Activated CD4-positive, alpha-beta T cell treated with anti-CD3 and anti-CD28 coated beads for 4 hours (primary cell): ENCODE data around the gene CPM.
"Not testable (repeated sequence)": the region's sequence is repeated elsewhere in the genome, so short reads cannot be mapped to it uniquely, and the experiment has no call there.

Experiments used
- DNase-seq, 2 donors: peaks; one replicate each; pipeline ENCODE4 v3.0.0-alpha.2; 2020

The CPM gene

GRCh38 chr12:68844788-68845695 lies 87.9 kb downstream of the CPM start:
- DNase-seq = no peak

- no peak for DNase-seq
These were observed 88.6 kb downstream of the CPM start for GRCh38 chr12:68844318-68844745.

- DNase-seq = no peak
These were observed 90.0 kb downstream of the CPM start for GRCh38 chr12:68842784-68843567.

DNA sequence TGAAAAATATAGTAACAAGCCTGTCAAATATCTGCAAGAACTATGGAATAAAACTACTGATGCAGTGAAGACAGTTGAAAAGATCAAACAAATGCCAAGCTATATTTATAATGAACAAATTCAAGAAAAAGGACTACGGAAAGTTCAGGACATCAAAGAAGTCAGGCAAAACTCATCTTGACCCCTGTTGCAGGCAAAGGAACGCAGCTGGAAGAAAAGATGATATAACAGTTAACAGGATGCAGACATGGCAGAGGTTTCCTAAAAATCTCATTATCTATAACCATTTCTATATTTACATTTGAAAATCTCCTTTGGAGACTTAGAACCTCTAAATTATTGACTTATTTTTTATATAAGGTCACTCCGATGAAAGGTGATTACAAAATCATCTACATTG lies 90.8 kb downstream of the CPM start:
- no peak for DNase-seq

- no peak for DNase-seq
These were observed 91.3 kb downstream of the CPM start for GRCh38 chr12:68841717-68842116.

DNA sequence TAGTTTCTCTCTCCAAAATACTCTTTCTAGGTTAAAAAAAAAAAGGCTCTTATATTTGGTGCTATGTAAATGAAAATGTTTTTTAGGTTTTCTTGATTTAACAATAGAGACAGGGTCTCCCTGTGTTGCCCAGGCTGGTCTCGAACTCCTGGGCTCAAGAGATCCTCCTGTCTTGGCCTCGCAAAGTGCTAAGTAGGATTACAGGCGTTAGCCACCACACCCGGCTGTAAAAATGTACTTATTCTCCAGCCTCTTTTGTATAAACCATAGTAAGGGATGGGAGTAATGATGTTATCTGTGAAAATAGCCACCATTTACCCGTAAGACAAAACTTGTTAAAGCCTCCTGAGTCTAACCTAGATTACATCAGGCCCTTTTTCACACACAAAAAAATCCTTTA lies 91.8 kb downstream of the CPM start:
- not testable (repeated sequence) for DNase-seq

DNA sequence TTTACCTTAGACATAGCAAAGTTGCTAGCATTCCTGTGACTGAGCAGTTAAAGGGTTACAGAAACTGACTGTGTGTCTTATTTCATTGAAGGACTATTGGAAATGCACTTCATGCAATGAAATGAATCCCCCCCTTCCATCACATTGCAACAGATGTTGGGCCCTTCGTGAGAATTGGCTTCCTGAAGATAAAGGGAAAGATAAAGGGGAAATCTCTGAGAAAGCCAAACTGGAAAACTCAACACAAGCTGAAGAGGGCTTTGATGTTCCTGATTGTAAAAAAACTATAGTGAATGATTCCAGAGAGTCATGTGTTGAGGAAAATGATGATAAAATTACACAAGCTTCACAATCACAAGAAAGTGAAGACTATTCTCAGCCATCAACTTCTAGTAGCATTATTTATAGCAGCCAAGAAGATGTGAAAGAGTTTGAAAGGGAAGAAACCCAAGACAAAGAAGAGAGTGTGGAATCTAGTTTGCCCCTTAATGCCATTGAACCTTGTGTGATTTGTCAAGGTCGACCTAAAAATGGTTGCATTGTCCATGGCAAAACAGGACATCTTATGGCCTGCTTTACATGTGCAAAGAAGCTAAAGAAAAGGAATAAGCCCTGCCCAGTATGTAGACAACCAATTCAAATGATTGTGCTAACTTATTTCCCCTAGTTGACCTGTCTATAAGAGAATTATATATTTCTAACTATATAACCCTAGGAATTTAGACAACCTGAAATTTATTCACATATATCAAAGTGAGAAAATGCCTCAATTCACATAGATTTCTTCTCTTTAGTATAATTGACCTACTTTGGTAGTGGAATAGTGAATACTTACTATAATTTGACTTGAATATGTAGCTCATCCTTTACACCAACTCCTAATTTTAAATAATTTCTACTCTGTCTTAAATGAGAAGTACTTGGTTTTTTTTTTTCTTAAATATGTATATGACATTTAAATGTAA lies 93.5 kb downstream of the CPM start:
- no peak for DNase-seq

GRCh38 chr12:68838046-68838886 lies 94.7 kb downstream of the CPM start:
- no peak for DNase-seq

DNA sequence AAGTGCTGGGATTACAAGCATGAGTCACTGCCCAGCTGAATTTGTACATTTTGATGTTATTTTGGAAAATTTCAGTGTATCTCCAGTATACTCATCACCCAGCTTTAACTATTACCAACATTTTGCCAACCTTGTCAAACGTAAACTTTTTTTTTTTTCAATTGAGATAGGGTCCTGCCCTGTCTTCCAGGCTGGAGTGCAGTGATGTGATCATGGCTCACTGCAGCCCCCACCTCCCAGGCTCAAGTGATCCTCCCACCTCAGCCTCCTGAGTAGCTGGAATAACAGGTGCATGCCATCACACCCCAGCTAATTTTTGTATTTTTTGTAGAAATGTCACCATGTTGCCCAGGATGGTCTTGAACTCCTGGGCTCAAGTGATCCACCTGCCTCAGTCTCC lies 95.8 kb downstream of the CPM start:
- DNase-seq = no peak

GRCh38 chr12:68835333-68835908 lies 97.5 kb downstream of the CPM start:
- DNase-seq = no peak

DNA sequence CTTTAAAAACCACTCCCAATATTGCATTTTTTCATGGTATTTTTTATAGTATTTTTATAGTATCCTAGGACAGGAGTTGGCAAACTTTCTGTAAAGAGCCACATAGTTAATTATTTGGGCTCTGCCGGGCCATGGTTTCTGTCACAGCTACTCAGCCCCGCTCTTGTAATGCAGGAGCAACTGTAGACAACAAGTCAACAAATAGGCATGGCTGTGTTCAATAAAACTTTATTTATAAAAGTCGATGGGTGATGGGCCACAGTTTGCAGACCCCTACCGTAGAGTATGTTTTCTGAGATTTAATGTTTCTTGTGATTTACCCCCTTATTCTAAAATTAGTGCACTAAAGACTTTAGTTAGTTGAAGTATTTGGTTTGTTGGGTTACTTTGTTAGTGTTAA lies 99.5 kb downstream of the CPM start:
- no peak for DNase-seq

DNA sequence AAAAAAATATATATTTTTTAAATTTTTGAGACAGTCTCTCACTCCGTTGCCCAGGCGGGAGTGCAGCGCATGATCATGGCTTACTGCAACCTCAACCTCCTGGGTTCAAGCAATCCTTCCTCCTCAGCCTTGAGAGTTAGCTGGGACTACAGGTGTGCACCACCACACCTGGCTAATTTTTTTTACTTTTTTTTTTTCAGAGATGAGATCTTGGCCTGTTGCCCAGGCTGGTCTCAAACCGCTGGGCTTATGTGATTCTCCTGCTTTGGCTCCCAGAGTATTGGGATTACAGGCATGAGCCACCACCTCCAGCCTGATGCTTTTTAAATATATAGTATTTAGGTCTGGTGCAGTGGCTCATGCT lies 100.5 kb downstream of the CPM start:
- no peak for DNase-seq

- DNase-seq = no peak
These were observed 101.0 kb downstream of the CPM start for GRCh38 chr12:68831751-68832503.

- DNase-seq = no peak
These were observed 101.7 kb downstream of the CPM start for GRCh38 chr12:68831272-68831671.

DNA sequence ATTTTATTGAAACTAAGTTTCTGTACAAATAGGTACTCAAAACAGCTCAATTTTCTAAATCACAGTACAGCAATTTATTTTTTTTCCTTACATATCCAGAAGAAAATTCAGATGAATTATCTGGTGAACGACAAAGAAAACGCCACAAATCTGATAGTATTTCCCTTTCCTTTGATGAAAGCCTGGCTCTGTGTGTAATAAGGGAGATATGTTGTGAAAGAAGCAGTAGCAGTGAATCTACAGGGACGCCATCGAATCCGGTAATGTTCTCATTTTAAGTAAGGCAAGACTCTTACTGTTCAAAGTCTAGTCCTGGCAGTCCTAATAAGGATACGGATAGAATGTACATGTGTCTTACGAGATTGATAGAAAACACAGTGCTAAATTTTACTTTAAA lies 104.3 kb downstream of the CPM start:
- no peak for DNase-seq

DNA sequence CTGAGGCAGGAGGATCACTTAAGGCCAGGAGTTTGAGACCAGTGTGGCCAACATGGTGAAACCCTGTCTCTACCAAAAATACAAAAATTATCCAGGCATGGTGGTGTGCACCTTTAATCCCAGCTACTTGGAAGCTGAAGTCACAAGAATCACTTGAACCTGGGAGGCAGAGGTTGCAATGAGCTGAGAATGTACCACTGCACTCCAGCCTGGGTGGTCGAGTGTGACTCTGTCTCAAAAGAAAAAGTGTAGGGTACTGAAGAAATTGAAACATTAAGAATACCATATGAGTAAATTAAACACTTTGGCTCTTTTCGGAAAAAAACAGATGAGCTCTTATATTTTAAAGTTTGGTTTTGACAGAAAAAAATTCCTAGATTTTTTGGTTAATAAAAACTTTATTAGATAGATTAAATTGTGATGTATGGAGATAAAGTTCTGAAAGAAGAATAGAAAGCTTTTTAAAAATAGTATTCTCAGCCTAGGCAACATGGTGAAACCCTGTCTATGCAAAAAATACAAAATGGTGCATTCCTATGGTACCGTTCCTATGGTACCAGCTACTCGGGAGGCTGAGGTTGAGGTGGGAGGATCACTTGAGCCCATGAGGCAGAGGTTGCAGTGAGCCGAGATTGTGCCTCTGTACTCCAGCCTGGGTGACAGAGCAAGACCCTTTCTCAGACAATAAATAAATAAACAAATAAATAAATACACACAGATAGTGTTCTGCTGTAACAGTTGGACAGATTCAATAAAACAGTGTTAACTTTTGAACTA lies 104.9 kb downstream of the CPM start:
- no peak for DNase-seq

- no peak for DNase-seq
These were observed 107.3 kb downstream of the CPM start for GRCh38 chr12:68825569-68826217.

DNA sequence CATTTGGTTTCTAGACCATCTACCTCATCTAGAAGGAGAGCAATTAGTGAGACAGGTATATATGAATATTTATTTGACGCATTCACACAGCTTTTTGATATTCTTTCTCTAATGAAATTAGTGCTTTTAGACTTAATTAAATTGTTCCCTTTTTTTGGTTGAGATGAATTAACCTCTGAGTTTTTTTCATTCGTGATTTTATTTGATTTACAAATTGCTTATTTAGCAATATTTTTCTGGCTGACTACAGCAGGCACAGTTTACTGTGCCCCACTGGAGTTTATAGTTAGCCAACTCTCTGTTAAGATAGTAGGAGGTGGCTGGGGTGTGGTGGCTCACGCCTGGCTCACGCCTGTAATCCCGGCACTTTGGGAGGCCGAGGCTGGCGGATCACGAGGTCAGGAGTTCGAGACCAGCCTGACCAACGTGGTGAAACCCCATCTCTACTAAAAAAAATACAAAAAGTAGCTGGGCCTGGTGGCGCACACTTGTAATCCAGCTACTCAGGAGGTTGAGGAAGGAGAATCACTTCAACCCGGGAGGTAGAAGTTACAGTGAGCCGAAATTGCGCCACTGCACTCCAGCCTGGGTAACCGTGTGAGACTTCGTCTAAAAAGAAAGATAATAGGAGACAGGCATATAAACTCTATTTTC lies 108.2 kb downstream of the CPM start:
- no peak for DNase-seq

DNA sequence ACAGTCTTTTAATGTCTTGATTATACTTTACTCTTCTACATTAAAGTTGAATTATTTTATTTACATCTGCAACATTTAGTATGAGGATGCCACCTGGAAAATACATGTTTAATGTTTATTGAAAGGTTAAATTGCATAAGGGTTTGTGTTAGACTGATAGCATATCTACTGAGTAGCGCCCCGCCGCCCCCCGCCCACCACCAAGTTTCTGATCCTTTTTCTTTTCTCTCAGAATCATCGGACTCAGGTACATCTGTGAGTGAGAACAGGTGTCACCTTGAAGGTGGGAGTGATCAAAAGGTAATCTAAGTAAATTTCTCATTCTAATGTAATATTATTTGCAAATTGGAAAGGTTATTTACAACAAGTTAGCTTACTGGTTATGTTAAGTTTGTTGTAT lies 108.8 kb downstream of the CPM start:
- DNase-seq = no peak
